K562 (cell line): ENCODE results near the gene GEMIN4. TPM values are rescaled to one million over a fixed set of nuclear protein-coding genes. Genes with fewer than 3 reads are reported as not detected.

Experiments used
- CCAR2 ChIP-seq: fragments of 200-400 bp; formaldehyde crosslinking; IDR thresholded peaks from 2 replicates; pipeline ENCODE4 v1.6.1; 2017; ENCODE audit warnings: mild to moderate bottlenecking, low read depth, low read length
- COPS2 ChIP-seq: fragments of 450-650 bp; conservative IDR thresholded peaks from 2 replicates; pipeline ENCODE4 v1.6.1; 2016; ENCODE audit warnings: mild to moderate bottlenecking, moderate library complexity
- DDX20 ChIP-seq: fragments of 450-650 bp; IDR thresholded peaks from 2 replicates; pipeline ENCODE4 v1.6.1; 2016; ENCODE audit warnings: missing genetic modification characterization, low read depth, mild to moderate bottlenecking, missing compliant biosample characterization, moderate library complexity
- E2F5 ChIP-seq: sonication (generic); formaldehyde crosslinking; IDR thresholded peaks from 2 replicates; pipeline ENCODE4 v1.8.0; 2022; ENCODE audit warnings: mild to moderate bottlenecking, missing genetic modification reagents
- E4F1 ChIP-seq: fragments of 250-450 bp; sonication (Bioruptor Pico); IDR thresholded peaks from 2 replicates; pipeline ENCODE4 v1.5.0; 2021; ENCODE audit warnings: mild to moderate bottlenecking, borderline replicate concordance
- HDAC3 ChIP-seq: fragments of 450-650 bp; IDR thresholded peaks from 2 replicates; pipeline ENCODE4 v1.6.1; 2018; ENCODE audit warnings: borderline replicate concordance, mild to moderate bottlenecking, moderate library complexity; ENCODE audit not compliant: partially characterized antibody
- HDAC6 ChIP-seq: IDR thresholded peaks from 2 replicates; pipeline ENCODE4 v1.6.1; 2012; ENCODE audit warnings: low read depth, mild to moderate bottlenecking, control low read depth, inconsistent platforms, low read length, moderate library complexity
- HOXB6 ChIP-seq: fragments of 250-450 bp; sonication (Bioruptor Pico); IDR thresholded peaks from 2 replicates; pipeline ENCODE4 v1.5.1; 2022; ENCODE audit warnings: mild to moderate bottlenecking, borderline replicate concordance
- LARP7 ChIP-seq: fragments of 450-650 bp; IDR thresholded peaks from 2 replicates; pipeline ENCODE4 v1.6.1; 2016
- MAZ ChIP-seq, 2 experiments: fragments of 450-650 bp in 1 of 2; sonication (generic) in 1 of 2; formaldehyde crosslinking; IDR thresholded peaks in 1 of 2; conservative IDR thresholded peaks in 1 of 2; 2 replicates each; pipeline versions ENCODE4 v1.4.0 to v1.5.0; 2020; ENCODE audit warnings: mild to moderate bottlenecking in 1 of 2, missing genetic modification reagents in 1 of 2
- MLX ChIP-seq, 2 experiments: fragments of 450-650 bp in 1 of 2; sonication (generic) in 1 of 2; formaldehyde crosslinking; conservative IDR thresholded peaks; 2 replicates each; pipeline versions ENCODE4 v1.4.0 to v1.8.1; 2020 to 2022; ENCODE audit warnings: mild to moderate bottlenecking in 1 of 2, missing genetic modification reagents in 1 of 2
- MTA2 ChIP-seq: fragments of 450-650 bp; IDR thresholded peaks from 2 replicates; pipeline ENCODE4 v1.6.1; 2016; ENCODE audit warnings: low read depth
- NR4A1 ChIP-seq, 2 experiments: fragments of 250-450 bp in 1 of 2; fragments of 450-650 bp in 1 of 2; sonication (Bioruptor Pico) in 1 of 2; IDR thresholded peaks; 2 replicates each; pipeline versions ENCODE4 v1.4.0 to v1.6.1; 2016 to 2020; ENCODE audit warnings: mild to moderate bottlenecking in 2 of 2, missing compliant biosample characterization in 1 of 2, missing genetic modification characterization in 1 of 2, moderate library complexity in 1 of 2
- NUFIP1 ChIP-seq: fragments of 450-650 bp; IDR thresholded peaks from 2 replicates; pipeline ENCODE4 v1.6.1; 2018; ENCODE audit not compliant: partially characterized antibody
- PCBP2 ChIP-seq: fragments of 200-400 bp; formaldehyde crosslinking; IDR thresholded peaks from 2 replicates; pipeline ENCODE4 v1.6.1; 2018; ENCODE audit warnings: low read length, low read depth, mild to moderate bottlenecking, moderate library complexity; ENCODE audit not compliant: poor library complexity, severe bottlenecking
- SIX5 ChIP-seq, 2 experiments: IDR thresholded peaks; 2 replicates each; pipeline ENCODE4 v1.6.1; 2011; ENCODE audit warnings: low read length in 2 of 2, borderline replicate concordance in 1 of 2, low read depth in 1 of 2, mild to moderate bottlenecking in 1 of 2, moderate library complexity in 1 of 2; ENCODE audit not compliant: insufficient read depth in 1 of 2
- ZBTB9 ChIP-seq: fragments of 450-650 bp; formaldehyde crosslinking; IDR thresholded peaks from 2 replicates; pipeline ENCODE4 v1.4.0; 2020; ENCODE audit warnings: mild to moderate bottlenecking, moderate library complexity
- ZNF239 ChIP-seq: fragments of 250-450 bp; sonication (Bioruptor Pico); IDR thresholded peaks from 2 replicates; pipeline ENCODE4 v1.4.0; 2020; ENCODE audit warnings: mild to moderate bottlenecking
- ZNF253 ChIP-seq: fragments of 250-450 bp; sonication (Bioruptor Pico); conservative IDR thresholded peaks from 2 replicates; pipeline ENCODE4 v1.6.1; 2021; ENCODE audit warnings: mild to moderate bottlenecking
- polyA plus RNA-seq, 8 experiments: library from polyadenylated mRNA; depleted of rRNA in 4 of 8; stranded (reverse) in 5 of 8; unstranded in 3 of 8; fragments of >200 nt; fragmentation: Nextera tagmentation in 2 of 8; fragmentation: Illumina TruSeq in 1 of 8; extraction: Ambion mirVana in 2 of 8; extraction: Trizol in 1 of 8; gene quantifications; 2 replicates each; pipeline versions ENCODE4 v1.2.1 to v1.2.3, GENCODE V29; 2011 to 2014; ENCODE audit warnings: inconsistent platforms in 1 of 8, missing spikeins in 1 of 8
- total RNA-seq, 7 experiments: library from RNA; depleted of rRNA in 6 of 7; stranded (reverse); fragments of >200 nt in 6 of 7; fragmentation: Illumina TruSeq in 2 of 7; extraction: Trizol in 2 of 7; gene quantifications; 2 replicates each; pipeline versions ENCODE4 v1.2.1 to v1.2.3, GENCODE V29; 2011 to 2021; ENCODE audit warnings: low replicate concordance in 1 of 7

The GEMIN4 gene
- total and polyA plus RNA-seq, 9 of the 15 experiments (the other 6 are each of a cell fraction or from before 2014, with no cell fraction given), result 1.8 to 42.5 (median 10.8) TPM

- TF ChIP-seq MLX (CRISPR knock-in tag; conservative IDR thresholded peaks at IDR 0.05), result no peak
- no peak for TF ChIP-seq COPS2
- TF ChIP-seq E4F1 (CRISPR knock-in tag), result no peak
- no peak for TF ChIP-seq ZNF239
- no peak for TF ChIP-seq LARP7
- peak; percentile 23 to 40; a peak in 2 of 4 replicates for TF ChIP-seq SIX5 (IDR thresholded peaks at IDR 0.05; ENCODE audit: borderline replicate concordance in 1 of 2, insufficient read depth in 1 of 2, low read depth in 1 of 2, low read length in 2 of 2)
- no peak for TF ChIP-seq MTA2
- peak; percentile 48 to 49; a peak in 2 of 4 replicates for TF ChIP-seq MAZ (CRISPR knock-in tag; conservative IDR thresholded peaks at IDR 0.05 in 1 of 2, IDR thresholded peaks at IDR 0.05 in 1 of 2)
- no peak for TF ChIP-seq ZNF253 (CRISPR knock-in tag)
- TF ChIP-seq CCAR2, result no peak
- TF ChIP-seq NUFIP1, result no peak
- TF ChIP-seq PCBP2, result no peak
- no peak for TF ChIP-seq DDX20 (tag)
- TF ChIP-seq ZBTB9 (CRISPR knock-in tag), result peak; percentile 100
- no peak for TF ChIP-seq HOXB6
- 0 out of 2 replicates have a peak, but pooled peaks have one; percentile 64 for TF ChIP-seq E2F5
- no peak for TF ChIP-seq NR4A1 (CRISPR knock-in tag; IDR thresholded peaks at IDR 0.05)
- TF ChIP-seq NR4A1 (tag; IDR thresholded peaks at IDR 0.05), result 0 out of 2 replicates have a peak, but pooled peaks have one; percentile 23
- no peak for TF ChIP-seq HDAC3
- no peak for TF ChIP-seq HDAC6
Observed at GRCh38 chr17:781805-782731, 30.0 kb upstream of the GEMIN4 start, which contains the start of the genes GLOD4 and MRM3 (continued).
